GM23338 (cell line): ENCODE measurements around the gene CCDC188.

Experiments
- EZH2phosphoT487 ChIP-seq: fragments of 200-600 bp; sonication (generic); IDR thresholded peaks from one replicate; pipeline ENCODE4 v1.8.1; 2018; ENCODE audit warnings: antibody characterized with exemption; ENCODE audit not compliant: unreplicated experiment
- JUNB ChIP-seq: IDR thresholded peaks from one replicate; pipeline ENCODE4 v1.6.1; 2016; ENCODE audit warnings: antibody characterized with exemption; ENCODE audit not compliant: unreplicated experiment
- POLR2AphosphoS5 ChIP-seq: IDR thresholded peaks from 2 replicates; pipeline ENCODE4 v1.6.1; 2016; ENCODE audit warnings: antibody characterized with exemption, low read depth
- TF ChIP-seq, protein P1 (sequence below), 2 experiments: fragments of 200-600 bp in 1 of 2; sonication (generic) in 1 of 2; conservative IDR thresholded peaks; 2 replicates each; pipeline versions ENCODE4 v1.5.1 to v1.6.1; 2016 to 2017; ENCODE audit warnings: antibody characterized with exemption in 2 of 2, low read depth in 2 of 2, mild to moderate bottlenecking in 2 of 2, moderate library complexity in 1 of 2

- TF ChIP-seq, protein P1, sequence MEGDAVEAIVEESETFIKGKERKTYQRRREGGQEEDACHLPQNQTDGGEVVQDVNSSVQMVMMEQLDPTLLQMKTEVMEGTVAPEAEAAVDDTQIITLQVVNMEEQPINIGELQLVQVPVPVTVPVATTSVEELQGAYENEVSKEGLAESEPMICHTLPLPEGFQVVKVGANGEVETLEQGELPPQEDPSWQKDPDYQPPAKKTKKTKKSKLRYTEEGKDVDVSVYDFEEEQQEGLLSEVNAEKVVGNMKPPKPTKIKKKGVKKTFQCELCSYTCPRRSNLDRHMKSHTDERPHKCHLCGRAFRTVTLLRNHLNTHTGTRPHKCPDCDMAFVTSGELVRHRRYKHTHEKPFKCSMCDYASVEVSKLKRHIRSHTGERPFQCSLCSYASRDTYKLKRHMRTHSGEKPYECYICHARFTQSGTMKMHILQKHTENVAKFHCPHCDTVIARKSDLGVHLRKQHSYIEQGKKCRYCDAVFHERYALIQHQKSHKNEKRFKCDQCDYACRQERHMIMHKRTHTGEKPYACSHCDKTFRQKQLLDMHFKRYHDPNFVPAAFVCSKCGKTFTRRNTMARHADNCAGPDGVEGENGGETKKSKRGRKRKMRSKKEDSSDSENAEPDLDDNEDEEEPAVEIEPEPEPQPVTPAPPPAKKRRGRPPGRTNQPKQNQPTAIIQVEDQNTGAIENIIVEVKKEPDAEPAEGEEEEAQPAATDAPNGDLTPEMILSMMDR (conservative IDR thresholded peaks at IDR 0.05; ENCODE audit: low read depth in 2 of 2), result no peak
- TF ChIP-seq JUNB, result no peak
- no peak for TF ChIP-seq EZH2phosphoT487
- TF ChIP-seq POLR2AphosphoS5, result no peak
Observed at GRCh38 chr22:20157430-20158183, 6.8 kb upstream of the CCDC188 start.
